Measurements from ENCODE around the gene CIT.
"Not testable (repeated sequence)": the region's sequence is repeated elsewhere in the genome, so short reads cannot be mapped to it uniquely, and the experiment has no call there.

The CIT gene

GRCh38 chr12:119669744-119670472 lies 207.2 kb downstream of the CIT start:
- DNase-seq = no peak

- no peak for DNase-seq
Observed at GRCh38 chr12:119668324-119668841, 208.7 kb downstream of the CIT start.

- DNase-seq = peak; percentile 96 to 97
Observed at GRCh38 chr12:119667577-119668323, 209.4 kb downstream of the CIT start, which contains the start of gene PRKAB1. Gene PRKAB1, plus strand, starts transcription at chr12:119668133. Its CDS starts 112 bp downstream, at chr12:119668245.

GRCh38 chr12:119666900-119667576 lies 210.1 kb downstream of the CIT start:
- DNase-seq = no peak

- peak; percentile 18 to 28 for DNase-seq
Observed at GRCh38 chr12:119666226-119666795, 210.8 kb downstream of the CIT start.

- DNase-seq = no peak
Observed at GRCh38 chr12:119665164-119665929, 211.8 kb downstream of the CIT start.

- DNase-seq = no peak
Observed at GRCh38 chr12:119664642-119665041, 212.5 kb downstream of the CIT start.

- DNase-seq = no peak
Observed at GRCh38 chr12:119661882-119662281, 215.2 kb downstream of the CIT start.

- DNase-seq = peak in 1 of 2 experiments; percentile 8
Observed at GRCh38 chr12:119660076-119660475, 217.0 kb downstream of the CIT start.

GRCh38 chr12:119659289-119659897 lies 217.7 kb downstream of the CIT start:
- DNase-seq = peak; percentile 39 to 49

- DNase-seq = not testable (repeated sequence)
Observed at GRCh38 chr12:119658166-119658565, 219.0 kb downstream of the CIT start.

GRCh38 chr12:119657001-119657400 lies 220.1 kb downstream of the CIT start:
- not testable (repeated sequence) for DNase-seq

- no peak for DNase-seq
Observed at GRCh38 chr12:119652665-119653064, 224.5 kb downstream of the CIT start.

- DNase-seq = no peak
Observed at GRCh38 chr12:119649202-119649808, 227.8 kb downstream of the CIT start.

GRCh38 chr12:119645535-119646059 lies 231.5 kb downstream of the CIT start:
- DNase-seq = no peak

GRCh38 chr12:119644930-119645329 lies 232.2 kb downstream of the CIT start:
- DNase-seq = no peak

GRCh38 chr12:119642986-119643385 lies 234.1 kb downstream of the CIT start:
- no peak for DNase-seq

Measured in AML-193 (cell line).